Skin epidermis (tissue), 12 donors: Measurements from ENCODE around the gene ALDH1A1.
"Not testable (repeated sequence)": the region's sequence is repeated elsewhere in the genome, so short reads cannot be mapped to it uniquely, and the experiment has no call there.

Experiments
- H3K27ac ChIP-seq, 21 experiments: fragments of 200-600 bp; sonication (generic) in 11 of 21; one replicate each; pipeline ENCODE4 v1.5.0; 2020; ENCODE audit warnings: mild to moderate bottlenecking in 3 of 21, inconsistent platforms in 2 of 21, moderate library complexity in 2 of 21
- H3K4me3 ChIP-seq, 7 experiments: fragments of 200-600 bp; sonication (generic) in 2 of 7; one replicate each; pipeline ENCODE4 v1.5.0; 2020; ENCODE audit warnings: inconsistent platforms in 2 of 7, mild to moderate bottlenecking in 2 of 7, moderate library complexity in 1 of 7

ALDH1A1 gene

DNA sequence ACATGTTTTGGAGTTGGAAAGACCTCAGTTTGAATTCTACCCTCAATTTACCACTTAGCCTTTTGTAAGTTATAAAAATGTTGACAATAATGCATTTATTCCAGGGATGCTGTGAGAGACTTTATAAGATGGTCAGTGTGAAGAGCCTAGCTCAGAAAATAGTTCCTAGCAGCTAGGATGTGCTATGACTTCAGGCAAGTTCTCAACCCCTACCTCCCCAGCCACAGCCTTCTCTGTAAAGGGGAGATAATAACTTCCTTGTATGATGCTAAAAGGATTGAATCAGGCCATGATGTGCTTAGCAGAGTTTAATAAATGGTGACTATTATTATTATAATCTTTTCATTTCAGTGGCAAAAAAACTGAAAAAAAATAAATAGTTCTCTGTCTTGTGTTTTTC lies 77.6 kb downstream of the ALDH1A1 start:
- Histone ChIP-seq H3K27ac (no peak overlapping the region), H3K4me3 (no peak overlapping the region)

DNA sequence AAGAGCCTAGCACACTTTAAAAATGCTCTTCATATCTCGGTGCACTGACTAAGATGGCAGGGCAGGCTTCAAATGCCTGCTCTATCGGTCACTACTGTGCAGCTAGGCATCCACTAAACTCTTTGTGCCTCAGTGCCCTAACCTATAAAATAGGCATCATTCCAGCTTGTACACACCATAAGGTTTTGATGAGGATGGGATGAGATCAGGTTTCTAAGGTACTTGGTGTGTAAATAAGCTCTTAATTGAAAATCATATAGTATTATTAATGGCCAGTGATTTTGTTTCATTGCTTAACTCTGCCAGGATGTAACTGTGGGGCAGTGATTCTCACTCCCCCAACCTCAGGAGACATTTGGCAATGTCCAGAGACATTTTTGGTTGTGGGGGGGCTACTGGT lies 78.5 kb downstream of the ALDH1A1 start:
- Histone ChIP-seq H3K4me3 (no peak overlapping the region), H3K27ac (no peak overlapping the region)

GRCh38 chr9:72873456-72873855 lies 79.4 kb downstream of the ALDH1A1 start:
- no peak overlapping the region for H3K4me3 ChIP-seq
- H3K27ac ChIP-seq, result no peak overlapping the region

GRCh38 chr9:72872718-72873117 lies 80.1 kb downstream of the ALDH1A1 start:
- Histone ChIP-seq H3K27ac (no peak overlapping the region), H3K4me3 (no peak overlapping the region)

DNA sequence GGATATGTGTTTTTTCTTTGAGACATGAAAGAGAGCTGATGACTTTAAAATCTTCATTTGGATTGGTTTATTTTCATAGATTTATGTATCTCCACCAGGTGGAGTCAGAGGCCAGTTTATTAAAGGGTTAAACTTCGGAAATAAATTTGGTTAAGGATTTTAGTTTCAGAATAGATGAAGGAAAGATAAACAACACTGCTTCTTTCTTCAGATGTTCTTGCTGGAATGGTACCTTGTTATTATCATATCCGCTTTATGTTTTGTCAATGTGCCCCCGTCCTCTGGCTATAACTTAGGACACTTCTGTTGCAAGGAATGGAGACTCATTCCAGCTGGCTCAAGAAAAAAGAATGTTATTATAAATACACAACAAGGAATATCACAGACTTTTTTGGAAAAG lies 81.2 kb downstream of the ALDH1A1 start:
- Histone ChIP-seq H3K27ac (no peak overlapping the region), H3K4me3 (no peak overlapping the region)

GRCh38 chr9:72864327-72864726 lies 88.5 kb downstream of the ALDH1A1 start:
- no peak overlapping the region for H3K4me3 ChIP-seq

DNA sequence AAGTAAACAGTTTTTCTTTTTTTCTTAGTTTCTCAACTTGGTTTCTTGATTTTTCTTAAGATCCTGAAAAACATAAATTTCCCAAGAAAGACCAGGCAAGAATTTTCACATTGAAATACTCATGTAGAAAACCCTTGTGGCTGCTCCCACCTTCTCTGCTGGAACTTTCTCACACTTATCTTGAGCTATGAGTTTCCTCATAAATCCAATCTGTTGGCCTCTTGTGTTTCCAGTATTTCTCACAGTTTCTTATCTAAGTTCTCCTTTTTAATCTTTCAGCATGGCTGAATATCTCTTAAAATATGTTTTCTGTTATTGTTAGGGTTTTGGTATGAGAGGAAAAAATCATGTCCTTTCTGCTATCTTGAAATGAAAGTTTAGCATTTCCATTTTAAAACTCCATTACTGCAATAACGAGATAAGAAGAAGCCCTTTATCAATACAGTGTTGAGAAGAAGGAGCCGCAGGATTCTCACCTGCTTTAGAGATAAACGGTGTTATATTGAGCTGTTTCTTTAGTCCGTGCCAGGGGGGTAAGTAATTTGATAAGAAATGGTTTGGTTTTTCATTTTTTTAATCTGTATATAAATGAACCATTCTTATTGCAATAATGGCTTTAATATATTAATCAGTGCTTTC lies 89.3 kb downstream of the ALDH1A1 start:
- no peak overlapping the region for H3K27ac ChIP-seq
- no peak overlapping the region for H3K4me3 ChIP-seq

More at GRCh38 chr9:72864327-72864726, 88.5 kb downstream of the ALDH1A1 start:
- no peak overlapping the region for H3K27ac ChIP-seq

GRCh38 chr9:72862788-72863187 lies 90.1 kb downstream of the ALDH1A1 start:
- H3K4me3 ChIP-seq, H3K27ac ChIP-seq: not testable (repeated sequence)

DNA sequence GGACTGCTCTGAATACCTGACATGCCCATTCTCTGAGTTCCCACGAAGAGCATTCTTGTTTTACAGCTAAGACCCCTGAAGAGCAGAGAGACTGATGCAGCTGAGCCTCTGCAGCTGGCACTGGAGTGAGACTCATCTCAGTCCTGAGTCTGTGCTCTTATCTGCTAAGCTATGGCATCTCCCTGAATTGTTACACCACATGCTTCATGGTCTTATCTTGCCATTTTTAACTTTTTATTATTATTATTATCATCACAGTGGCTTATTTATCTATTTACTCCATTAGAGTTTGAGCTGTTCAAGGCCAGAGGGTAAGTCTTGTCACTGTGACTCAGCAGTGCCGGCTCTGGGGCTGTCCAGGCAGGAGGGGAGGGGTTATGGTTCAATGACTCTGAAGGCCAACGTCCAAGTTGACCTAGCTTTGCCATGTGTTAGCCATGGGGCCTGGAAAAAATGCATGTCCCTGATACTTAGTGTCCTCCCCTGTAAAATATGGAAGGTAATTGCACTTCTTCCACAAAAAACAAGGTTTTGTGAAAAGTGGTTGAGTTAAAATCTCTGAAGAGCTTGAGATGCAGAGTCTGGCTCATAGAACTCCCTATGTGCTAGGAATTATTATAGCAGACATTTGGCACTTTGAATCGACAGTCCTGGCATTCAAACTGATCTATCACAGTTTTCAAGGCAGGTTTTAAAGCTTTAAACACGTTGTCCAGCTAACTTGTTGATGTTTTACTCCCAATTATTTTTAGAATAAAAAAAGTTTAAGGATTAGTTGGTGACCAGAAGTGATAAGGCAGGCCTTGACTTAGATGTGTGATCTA lies 94.6 kb downstream of the ALDH1A1 start:
- no peak overlapping the region for H3K27ac ChIP-seq

GRCh38 chr9:72857624-72857996 lies 95.2 kb downstream of the ALDH1A1 start:
- Histone ChIP-seq H3K4me3 (no peak overlapping the region), H3K27ac (no peak overlapping the region)

More for the DNA sequence above, 94.6 kb downstream of the ALDH1A1 start:
- no peak overlapping the region for H3K4me3 ChIP-seq

GRCh38 chr9:72856972-72857623 lies 95.8 kb downstream of the ALDH1A1 start:
- Histone ChIP-seq H3K27ac (no peak overlapping the region), H3K4me3 (no peak overlapping the region)

- no peak overlapping the region for H3K4me3 ChIP-seq
- no peak overlapping the region for H3K27ac ChIP-seq
These were observed 96.8 kb downstream of the ALDH1A1 start for GRCh38 chr9:72855890-72856523.

DNA sequence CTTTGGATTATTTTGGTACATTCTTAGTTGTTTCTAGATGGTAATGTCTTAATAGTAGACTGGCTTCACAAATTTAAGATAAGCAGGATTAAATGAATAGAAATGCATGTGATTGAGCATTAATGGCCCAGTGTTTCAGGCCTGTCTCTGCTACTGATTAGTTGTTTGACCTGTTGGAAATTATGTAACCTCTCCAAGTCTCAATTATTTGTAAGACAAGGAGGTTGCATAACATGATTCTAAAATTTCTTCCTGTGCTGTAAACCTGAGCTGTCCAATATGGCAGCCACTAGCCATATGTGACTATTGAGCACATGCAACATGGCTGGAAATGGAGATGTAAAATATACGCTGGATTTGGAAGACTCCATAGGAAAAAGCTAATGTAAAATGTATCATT lies 97.5 kb downstream of the ALDH1A1 start:
- Histone ChIP-seq H3K27ac (no peak overlapping the region), H3K4me3 (no peak overlapping the region)
